SK-N-MC (cell line): ENCODE results near the gene TRIP12.
A peak's percentile ranks its signal among the peaks of the same experiment; 100 is the strongest.

Source experiments
- DNase-seq: peaks from one replicate; pipeline ENCODE4 v3.0.0-alpha.2; 2011; ENCODE audit warnings: low read depth, low spot score
- H3K27ac ChIP-seq: fragments of 200-600 bp; sonication (generic); 2 replicates; pipeline ENCODE4 v1.5.1; 2016; ENCODE audit warnings: mixed run types
- H3K36me3 ChIP-seq: fragments of 200-600 bp; sonication (generic); 2 replicates; pipeline ENCODE4 v1.6.1; 2017; ENCODE audit warnings: antibody characterized with exemption, low read length, mixed read lengths; ENCODE audit not compliant: insufficient read depth
- H3K4me3 ChIP-seq: fragments of 200-600 bp; sonication (generic); 2 replicates; pipeline ENCODE4 v1.5.1; 2016
- H3K9ac ChIP-seq: fragments of 200-600 bp; sonication (generic); 2 replicates; pipeline ENCODE4 v1.8.0; 2017; ENCODE audit warnings: mixed run types, mixed read lengths; ENCODE audit not compliant: insufficient read length
- H3K9me3 ChIP-seq: fragments of 200-600 bp; sonication (generic); 2 replicates; pipeline ENCODE4 v1.6.1; 2017; ENCODE audit warnings: low read depth, mild to moderate bottlenecking, antibody characterized with exemption, low read length, moderate library complexity, mixed read lengths
- EZH2 ChIP-seq: fragments of 200-600 bp; sonication (generic); IDR thresholded peaks from one replicate; pipeline ENCODE4 v1.6.1; 2017; ENCODE audit warnings: antibody characterized with exemption
- FOXP2 ChIP-seq: optimal IDR thresholded peaks from 2 replicates; pipeline ENCODE3; 2011; ENCODE audit warnings: mild to moderate bottlenecking, moderate library complexity; ENCODE audit not compliant: insufficient read depth; ENCODE audit errors: extremely low read length, control extremely low read depth
- POLR2AphosphoS5 ChIP-seq: IDR thresholded peaks from 2 replicates; pipeline ENCODE4 v1.6.1; 2012; ENCODE audit warnings: mild to moderate bottlenecking, low read depth, low read length, borderline replicate concordance

TRIP12 gene

GRCh38 chr2:229887441-229887840 is 34.4 kb downstream of the TRIP12 start:
- peaks cover 7% of the 10 kb centered on the region for H3K36me3 ChIP-seq
- no peaks in the 10 kb centered on the region for H3K9me3 ChIP-seq
- TF ChIP-seq FOXP2 (no peak), EZH2 (no peak)
- no peak for DNase-seq
- no peak overlapping the region for H3K27ac ChIP-seq
- no peak overlapping the region for H3K9ac ChIP-seq
- H3K4me3 ChIP-seq = no peak overlapping the region

DNA sequence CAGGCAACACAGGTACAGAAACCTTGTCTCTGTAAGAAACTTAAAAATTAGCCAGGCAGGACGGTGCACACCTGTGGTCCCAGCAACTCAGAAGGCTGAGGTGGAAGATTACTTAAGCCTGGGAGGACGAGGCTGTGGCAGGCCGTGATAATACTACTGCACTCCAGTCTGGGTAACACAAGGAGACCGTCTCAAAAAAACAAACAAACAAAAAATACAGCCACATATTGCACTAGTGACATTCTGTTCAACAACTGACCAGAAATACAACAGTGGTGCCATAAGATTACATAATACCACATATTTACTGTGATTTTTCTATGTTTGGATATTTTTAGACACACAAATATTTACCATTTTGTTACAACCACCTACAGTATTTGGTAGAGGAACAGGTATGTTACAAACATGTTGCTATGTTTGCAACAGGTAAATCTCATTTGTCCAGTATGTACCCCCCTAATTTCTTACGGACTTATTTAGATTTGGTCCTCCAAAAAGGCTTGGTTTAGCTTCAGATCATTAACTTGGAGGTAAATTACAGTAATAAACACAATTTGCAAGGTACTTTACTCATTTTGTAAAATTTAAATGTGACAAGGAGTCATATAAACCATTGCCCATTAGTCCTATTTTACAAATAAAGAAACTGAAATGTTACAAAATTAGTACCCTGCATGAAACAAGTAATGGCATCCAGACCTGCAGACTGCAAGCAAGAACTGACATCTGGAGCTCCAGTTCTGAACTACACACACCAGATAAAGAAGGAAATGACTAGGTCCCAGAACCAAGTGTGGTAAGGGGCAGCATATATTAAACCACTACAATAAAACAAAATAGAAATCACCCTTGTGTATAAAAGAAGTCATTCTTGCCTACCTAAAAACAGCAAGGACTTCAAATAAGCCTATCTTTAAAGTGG is 36.8 kb downstream of the TRIP12 start:
- TF ChIP-seq EZH2 (no peak), POLR2AphosphoS5 (no peak), FOXP2 (no peak)
- no peak for DNase-seq
- H3K27ac ChIP-seq = no peak overlapping the region

DNA sequence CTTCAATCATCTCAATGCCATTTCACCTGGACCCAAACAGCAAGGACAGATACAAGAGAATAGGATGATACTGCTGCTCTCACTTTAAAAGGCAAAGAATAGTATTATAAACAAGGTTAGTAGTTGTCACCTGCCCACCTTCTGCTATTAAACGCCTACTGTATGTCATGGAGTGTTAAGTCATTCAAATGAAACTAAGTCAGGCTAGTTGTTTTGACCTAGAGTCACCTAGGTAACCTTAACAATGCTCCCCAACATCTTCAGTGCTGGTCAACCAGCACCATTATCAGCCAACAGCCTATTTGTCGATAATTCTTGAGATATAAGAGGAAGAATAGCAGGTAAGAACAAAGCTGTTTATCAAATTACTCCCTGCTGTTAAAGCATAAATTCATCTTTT is 39.2 kb downstream of the TRIP12 start:
- H3K9ac ChIP-seq = no peak overlapping the region
- no peak overlapping the region for H3K27ac ChIP-seq
- TF ChIP-seq FOXP2 (no peak), POLR2AphosphoS5 (no peak), EZH2 (no peak)
- H3K9me3 ChIP-seq = no peaks in the 10 kb centered on the region
- H3K4me3 ChIP-seq = no peak overlapping the region
- H3K36me3 ChIP-seq = peaks cover 28% of the 10 kb centered on the region
- no peak for DNase-seq

More for the DNA sequence above, 36.8 kb downstream of the TRIP12 start:
- Histone ChIP-seq H3K36me3 (peaks cover 6% of the 10 kb centered on the region), H3K9me3 (no peaks in the 10 kb centered on the region), H3K4me3 (no peak overlapping the region), H3K9ac (no peak overlapping the region)

DNA sequence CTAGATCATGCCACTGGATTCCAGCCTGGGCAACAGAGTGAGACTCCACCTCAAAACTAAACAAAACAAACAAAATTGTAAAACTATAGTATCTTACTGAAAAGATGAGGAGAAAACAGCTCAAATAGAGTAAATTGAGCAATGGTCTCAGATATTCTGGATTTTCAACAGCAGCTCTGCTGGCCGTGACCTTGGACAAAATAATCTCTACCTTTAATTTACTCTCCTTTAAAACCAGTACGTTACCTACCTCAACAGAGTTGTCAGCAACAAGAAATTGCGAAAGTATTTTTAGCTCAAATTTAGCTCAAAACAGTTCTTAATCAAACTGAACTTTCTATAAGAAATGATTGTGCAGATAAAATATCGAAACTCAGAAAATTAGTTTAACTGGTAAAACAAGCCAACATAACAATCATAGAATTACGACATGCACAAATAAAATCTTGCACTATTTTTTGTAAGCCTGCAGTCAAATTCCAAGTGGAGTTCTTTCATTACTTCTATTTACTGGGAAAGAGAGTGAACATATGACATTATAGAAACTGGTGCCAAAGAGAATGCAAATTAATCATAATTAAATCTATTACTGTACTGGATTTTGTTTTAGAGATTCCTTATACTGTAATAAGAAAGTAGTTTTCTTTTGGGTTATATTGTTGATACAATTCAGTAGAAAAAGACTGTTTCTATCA is 40.8 kb downstream of the TRIP12 start:
- Histone ChIP-seq H3K36me3 (peaks cover 34% of the 10 kb centered on the region), H3K9me3 (no peaks in the 10 kb centered on the region), H3K9ac (no peak overlapping the region), H3K4me3 (no peak overlapping the region), H3K27ac (peak overlapping the region; percentile 2; the same call in 1 of the 2 replicates)
- no peak for DNase-seq
- TF ChIP-seq FOXP2 (no peak), EZH2 (no peak), POLR2AphosphoS5 (no peak)

- peaks cover 44% of the 10 kb centered on the region for H3K36me3 ChIP-seq
- no peak overlapping the region for H3K4me3 ChIP-seq
- no peak overlapping the region; the same call in 1 of the 2 replicates for H3K27ac ChIP-seq
- TF ChIP-seq POLR2AphosphoS5 (no peak), FOXP2 (no peak), EZH2 (no peak)
- H3K9me3 ChIP-seq = no peaks in the 10 kb centered on the region
- no peak overlapping the region for H3K9ac ChIP-seq
- DNase-seq = no peak
These were observed 42.4 kb downstream of the TRIP12 start for GRCh38 chr2:229879191-229879950.

- H3K4me3 ChIP-seq = no peak overlapping the region
- DNase-seq = no peak
- H3K27ac ChIP-seq = peak overlapping the region; percentile 14; the same call in 1 of the 2 replicates
- TF ChIP-seq FOXP2 = no peak
- TF ChIP-seq EZH2 = no peak
- no peak for TF ChIP-seq POLR2AphosphoS5
- no peak overlapping the region for H3K9ac ChIP-seq
- H3K36me3 ChIP-seq = peaks cover 70% of the 10 kb centered on the region
- H3K9me3 ChIP-seq = no peaks in the 10 kb centered on the region
These were observed 46.3 kb downstream of the TRIP12 start for GRCh38 chr2:229875549-229875948.

DNA sequence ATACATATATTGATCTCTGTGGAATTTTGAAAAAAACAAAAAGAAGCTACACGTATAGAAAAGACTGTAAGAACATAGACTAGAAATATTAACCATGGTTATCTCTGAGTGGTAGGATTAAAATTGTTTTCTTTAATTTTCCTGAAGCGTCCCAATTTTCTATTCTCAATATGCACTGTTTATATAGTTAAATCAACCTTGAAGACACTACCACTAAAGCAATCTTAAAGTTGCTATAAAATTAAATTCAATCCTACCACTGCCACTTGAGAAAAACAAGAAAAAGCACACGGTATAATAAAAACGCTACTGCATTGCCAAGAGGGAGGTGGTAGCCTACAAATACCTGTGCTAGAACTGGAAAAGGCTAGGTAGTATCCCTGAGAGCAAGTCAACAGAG is 47.2 kb downstream of the TRIP12 start:
- Histone ChIP-seq H3K27ac (peak overlapping the region; percentile 14; the same call in 1 of the 2 replicates), H3K4me3 (no peak overlapping the region), H3K9ac (no peak overlapping the region), H3K9me3 (no peaks in the 10 kb centered on the region), H3K36me3 (peaks cover 70% of the 10 kb centered on the region)
- TF ChIP-seq POLR2AphosphoS5 = no peak
- TF ChIP-seq FOXP2 = no peak
- TF ChIP-seq EZH2 = no peak
- DNase-seq = no peak

DNA sequence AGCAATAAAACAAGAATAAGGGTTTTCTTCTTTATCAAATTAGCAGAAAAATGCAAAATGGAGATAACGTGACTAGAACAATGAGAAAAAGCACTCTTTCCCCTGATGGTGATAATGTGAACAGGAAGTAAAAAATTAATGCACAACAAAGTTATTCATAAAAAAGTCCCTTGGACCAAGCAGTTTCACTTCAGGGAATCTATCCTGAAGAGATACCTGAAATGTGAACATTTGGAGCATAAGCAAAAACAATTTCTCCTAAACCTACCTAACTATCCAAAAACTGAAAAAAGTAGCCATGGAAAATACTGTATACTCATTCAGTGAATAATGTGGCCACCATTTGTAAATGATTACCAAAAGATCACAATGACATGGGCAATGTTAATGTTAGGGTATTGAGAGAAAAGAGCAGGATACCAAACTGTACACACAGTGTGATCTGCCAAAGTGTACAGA is 48.7 kb downstream of the TRIP12 start:
- TF ChIP-seq POLR2AphosphoS5 = no peak
- TF ChIP-seq EZH2 = no peak
- Histone ChIP-seq H3K4me3 (no peak overlapping the region), H3K9ac (no peak overlapping the region), H3K36me3 (peaks cover 68% of the 10 kb centered on the region), H3K27ac (no peak overlapping the region), H3K9me3 (no peaks in the 10 kb centered on the region)
- DNase-seq = no peak
